CD4-positive, alpha-beta T cell treated with Interleukin-15 for 4 hours (primary cell): ENCODE measurements around the gene TMEM121.

ENCODE experiments used
- DNase-seq: peaks from one replicate; pipeline ENCODE4 v3.0.0-alpha.2; 2020; ENCODE audit warnings: low spot score

The TMEM121 gene

DNA sequence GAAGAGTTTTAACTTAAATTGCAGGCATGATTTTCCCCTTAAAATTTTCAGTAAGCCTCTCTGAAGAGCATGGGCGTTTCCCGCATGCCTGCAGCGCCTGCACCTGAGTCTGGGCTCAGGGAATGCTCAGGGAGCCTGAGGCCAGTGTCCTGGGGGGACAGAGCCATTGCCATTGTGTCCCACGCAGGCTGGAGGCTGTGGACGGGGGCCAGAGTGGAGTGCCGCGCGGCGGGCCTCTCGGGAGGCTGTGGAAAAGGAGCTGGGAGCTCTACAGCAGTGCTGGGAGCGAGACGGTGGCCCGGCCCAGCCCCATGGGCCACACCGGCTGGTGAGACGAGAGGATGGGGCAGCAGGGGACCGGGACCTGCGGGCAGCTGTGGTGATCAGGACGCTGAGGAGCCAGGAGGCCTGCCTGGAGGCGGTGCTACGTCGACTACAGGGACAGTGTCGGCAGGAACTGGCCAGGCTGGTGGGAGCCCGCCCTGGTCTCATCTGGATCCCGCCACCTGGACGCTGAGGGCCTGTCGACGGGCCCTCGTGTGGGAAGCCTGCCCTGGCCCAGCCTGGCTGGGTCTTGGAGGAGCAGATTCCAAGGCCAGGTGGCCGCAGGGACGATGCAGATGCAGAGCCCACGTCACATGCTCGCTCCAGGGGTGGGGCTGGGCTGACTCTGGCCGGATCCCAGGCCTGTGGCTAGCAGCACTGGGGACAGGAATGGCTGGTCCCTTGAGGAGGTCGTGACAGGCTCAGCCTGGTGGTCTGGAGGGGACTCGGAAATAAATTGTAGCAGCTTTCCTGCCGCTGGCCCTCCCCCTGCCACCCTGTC is 27.7 kb upstream of the TMEM121 start:
- no peak for DNase-seq

DNA sequence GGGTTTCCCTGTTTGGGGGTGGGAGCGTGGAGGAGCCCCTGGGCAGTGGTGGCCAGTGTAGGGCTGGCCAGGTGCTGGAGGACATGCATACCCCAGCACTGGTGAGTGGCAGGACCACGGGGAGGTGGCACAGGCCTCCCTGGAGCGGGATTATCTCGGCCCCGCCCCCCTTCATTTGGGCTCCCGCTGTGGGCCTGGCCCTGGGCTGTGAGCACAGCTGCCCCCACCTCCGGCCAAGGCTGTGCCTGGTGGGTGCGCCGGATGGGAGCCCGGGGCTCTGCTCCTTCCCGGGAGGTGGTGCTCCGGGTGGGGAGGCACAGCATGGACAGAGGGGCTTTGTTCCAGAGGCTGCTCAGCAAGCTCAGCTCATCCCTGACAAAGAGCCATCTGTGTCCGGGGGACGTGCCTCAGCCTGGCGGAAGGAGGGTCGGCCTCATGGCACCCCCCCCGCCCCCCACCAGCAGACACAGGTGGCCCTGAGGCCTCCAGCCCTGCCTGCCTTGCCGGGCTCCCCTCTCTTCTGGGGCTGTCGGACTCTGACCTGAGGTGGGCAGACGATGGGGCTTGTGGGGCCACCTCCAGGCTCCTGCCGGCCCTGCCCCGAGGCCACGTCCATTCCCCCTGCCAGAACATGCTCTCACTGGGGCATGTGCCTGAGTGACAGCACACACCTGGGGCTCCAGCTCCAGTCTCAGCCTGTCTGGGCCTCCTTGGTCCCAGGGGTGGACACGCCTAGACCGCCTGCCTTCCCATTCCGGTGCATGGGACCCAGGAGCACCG is 26.9 kb upstream of the TMEM121 start:
- DNase-seq, result no peak

DNA sequence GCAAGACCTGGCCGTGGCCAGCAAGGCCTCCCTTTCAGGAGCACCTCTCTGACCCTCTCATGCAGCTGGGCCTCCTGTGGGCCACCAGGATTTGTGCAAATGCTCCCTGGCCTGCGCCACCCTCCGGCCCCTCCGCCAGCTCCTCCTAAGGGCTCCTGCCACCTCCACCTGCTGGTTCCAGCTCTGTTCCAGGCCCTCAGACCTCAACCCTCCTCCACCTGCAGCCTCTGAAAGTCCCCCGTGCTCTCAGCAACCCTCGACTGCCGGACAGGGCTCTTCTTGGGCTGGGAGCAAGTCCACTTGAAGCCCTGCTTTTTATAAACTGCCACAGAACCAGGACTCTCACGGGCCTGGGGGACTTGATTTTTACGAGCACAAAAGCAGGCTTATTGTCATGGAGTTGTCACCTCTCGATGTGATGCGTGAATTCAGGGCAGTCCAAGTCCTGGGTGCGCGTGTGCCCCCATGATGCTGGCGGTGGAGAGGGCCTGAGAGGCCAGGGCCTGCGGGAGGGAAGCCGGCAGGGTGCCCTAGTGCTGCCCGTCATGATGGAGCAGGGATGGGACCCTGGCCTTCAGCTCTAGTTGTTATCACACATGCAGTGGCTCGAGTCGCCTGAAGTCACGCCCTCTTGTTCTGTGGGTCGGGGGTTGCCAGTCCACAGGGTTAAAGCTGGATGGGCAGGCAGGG is 26.2 kb upstream of the TMEM121 start:
- no peak for DNase-seq

DNA sequence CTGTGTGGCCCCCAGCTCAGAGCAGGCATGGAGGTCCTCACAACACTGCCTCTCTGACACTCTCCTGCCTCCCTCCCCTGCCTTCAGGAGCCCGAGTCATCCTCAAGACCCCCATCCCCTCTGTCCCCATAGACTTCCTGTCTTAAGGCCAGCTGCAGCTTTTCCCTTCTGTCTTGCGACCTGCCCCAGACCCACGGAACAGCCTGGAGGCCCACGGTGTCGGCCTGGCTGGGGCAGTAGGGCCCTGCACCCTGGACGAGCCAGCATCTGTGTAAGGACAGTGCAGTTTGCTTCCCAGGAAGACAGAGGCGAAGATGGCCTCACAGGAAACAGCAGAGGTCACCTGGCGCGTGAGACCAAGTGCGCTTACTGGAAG is 25.7 kb upstream of the TMEM121 start:
- no peak for DNase-seq

DNA sequence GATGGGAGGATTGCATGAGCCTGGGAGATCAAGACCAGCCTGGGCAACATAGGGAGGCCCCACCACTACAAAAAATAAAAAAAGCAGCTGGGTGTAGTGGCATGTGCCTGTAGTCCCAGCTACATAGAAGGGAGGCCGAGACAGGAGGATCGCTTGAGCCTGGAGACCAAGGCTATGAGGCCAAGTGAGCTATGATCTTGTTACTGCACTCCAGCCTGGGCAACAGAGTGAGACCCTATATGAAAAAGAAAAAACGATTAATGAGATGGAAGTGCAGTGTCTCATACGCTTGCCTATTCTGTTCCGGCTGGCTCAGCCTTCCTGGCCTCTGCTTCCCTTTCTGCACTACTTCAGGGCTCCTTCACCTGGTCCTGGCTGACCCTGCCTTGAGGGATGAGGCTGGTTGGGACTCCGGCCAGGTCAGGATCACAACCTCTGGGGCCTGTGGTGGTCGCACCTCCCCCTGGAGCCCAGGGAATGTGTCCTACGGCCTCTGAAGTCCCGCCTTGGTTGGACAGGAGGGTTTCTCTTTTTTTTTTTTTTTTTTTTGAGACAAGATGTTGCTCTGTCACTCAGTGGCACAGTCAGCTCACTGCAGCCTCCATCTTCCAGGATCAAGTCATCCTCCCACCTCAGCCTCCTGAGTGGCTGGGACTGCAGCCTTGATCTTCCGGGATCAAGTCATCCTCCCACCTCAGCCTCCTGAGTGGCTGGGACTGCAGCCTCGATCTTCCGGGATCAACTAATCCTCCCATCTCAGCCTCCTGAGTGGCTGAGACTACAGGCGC is 24.7 kb upstream of the TMEM121 start:
- no peak for DNase-seq

DNA sequence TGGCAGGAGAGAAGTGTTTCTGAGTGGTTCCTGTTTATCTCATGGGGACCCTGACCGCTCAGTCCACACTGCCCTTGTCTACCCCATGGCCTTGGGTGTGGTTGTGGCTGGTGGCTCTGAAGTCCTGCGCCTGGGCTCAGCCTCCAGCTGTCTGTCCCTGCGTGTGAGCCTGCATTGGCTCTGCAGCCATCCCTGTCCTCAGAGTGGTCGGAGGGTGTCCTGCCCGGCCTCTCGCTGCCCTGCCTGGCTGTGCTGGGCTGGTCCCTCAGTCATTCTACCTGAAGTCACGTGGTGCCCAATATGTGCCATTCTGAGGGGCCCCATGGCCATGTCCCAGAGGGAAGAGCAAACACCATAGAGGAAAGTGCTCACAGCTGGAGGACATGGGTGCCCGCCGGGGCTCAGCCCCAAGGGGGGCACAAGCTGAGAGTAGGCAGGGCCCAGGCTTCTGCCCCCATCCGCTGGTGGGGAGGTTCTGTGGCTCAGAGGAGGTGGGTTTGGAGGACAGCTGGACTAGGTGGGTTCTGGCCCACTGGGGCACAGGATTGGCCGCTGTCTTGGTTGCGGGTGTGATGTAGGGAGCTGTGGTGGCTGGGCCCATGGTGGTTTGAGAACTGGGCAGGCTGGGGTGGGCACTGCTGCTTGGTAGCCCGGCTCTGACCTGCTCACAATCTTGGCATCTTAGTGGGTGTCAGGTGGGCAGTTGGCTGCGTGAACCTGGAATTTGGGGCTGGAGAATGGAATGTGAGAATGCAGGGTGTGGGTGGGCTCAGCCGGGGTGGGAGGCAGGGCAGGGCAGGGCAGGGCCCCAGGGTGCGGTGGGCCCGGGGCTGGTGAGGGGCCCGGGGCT is 23.7 kb upstream of the TMEM121 start:
- DNase-seq, result no peak

DNA sequence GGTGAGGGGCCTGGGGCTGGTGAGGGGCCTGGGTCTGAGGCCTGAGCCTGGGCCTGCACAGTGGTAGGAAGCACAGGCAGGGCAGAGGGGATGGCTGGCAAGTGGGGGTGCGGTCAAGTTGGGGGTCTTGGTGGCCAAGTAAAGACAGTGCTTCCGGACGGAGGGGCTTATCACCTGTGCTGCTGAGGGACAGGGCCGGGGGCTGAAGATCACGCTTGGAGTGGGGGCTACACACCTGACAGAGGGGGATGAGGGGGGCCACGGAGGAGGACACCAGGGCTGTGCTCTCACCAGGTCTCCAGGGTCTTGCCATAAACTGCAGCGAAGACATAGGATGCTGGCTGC is 23.1 kb upstream of the TMEM121 start:
- DNase-seq, result no peak

DNA sequence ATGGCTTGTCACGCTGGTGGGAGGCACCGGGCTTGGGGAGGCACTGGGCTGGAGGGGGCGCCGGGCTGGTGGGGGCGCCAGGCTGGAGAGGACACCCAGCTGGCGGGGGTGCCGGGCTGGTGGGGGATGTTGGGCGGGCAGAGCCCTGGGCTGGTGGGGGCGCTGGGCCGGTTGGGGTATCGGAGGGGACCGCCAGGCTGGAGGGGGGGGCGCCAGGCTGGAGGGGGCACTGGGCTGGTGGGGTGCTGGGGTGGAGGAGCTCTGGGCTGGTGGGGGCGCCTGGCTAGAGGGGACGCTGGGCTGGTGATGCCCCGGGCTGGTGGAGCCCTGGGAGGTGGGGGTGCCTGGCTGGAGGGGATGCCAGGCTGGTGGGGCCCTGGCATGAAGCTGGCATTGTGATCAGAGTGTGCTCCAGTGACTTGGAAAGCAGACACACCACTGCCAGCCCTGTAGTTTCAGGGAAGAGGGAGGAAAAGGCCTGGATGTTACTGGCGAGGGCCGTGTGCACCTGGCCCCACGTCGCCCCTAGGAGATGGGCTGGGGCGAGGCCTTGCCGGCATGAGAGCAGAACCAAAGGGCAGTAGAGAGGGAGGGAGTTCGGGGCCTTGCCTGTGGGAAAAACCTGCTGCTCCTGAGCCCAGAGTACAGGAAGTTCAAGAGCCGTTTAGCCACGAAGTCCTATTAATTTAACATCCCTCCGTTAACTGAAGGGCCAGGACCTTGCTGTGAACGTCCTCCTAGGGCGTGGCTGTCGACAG is 22.3 kb upstream of the TMEM121 start:
- no peak for DNase-seq

DNA sequence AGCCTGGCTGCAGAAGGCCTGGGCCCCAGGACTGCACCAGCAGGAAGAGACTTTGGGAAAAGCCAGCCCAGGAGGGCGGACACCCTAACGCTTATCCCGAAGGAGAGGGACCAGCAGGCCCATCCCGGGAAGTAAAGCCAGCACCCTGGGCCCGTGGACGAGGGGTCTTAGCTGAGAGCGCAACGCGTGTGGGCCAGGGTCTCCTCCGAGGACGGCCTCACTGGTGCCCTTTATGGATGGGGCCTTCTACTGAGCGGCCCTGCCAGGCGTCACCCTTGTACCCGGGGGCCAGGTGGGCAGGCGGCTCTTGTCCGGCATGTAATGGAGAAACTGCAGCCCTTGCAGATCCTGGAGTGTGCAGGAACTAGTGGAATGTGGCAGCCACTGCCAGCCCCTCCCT is 21.3 kb upstream of the TMEM121 start:
- DNase-seq, result no peak

DNA sequence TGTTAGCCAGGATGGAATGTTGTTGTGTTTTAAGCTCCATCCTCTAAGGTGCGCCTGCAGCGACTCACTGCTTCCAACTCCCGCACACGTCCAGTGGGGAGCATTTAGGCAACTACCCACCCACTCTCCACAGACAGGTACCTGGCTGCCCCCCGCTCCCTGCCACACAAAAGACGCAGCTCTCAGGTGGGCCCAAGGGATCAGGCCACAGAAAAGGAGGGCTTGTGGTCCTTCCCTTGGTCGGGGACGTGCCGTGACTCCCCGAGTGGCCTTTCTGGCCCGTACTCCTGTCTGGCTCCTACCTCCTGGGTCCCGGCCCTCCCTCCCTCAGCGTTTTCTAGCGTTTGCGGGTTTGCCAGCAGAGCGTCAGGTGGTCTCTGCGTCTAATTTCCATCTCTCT is 19.1 kb upstream of the TMEM121 start:
- DNase-seq, result no peak

DNA sequence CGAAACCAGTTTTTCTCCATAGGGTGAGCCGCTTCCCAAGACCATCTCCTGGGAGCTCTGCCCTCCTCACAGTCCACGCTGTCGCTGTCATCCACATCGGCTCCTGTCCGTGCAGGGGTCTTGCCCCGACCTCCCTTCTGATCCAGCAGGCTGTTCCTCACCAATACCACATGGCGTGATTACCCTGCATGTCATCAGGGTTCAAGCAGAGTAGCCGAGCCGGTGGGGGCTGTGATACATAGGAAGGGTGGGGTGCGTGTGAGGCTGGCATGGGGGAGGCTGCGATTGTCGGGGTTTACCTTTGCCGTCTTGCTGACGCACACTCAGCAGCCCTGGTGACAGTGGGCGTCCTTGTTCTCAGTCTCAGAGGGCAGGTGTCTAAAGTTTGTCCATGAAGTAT is 18.3 kb upstream of the TMEM121 start:
- no peak for DNase-seq

DNA sequence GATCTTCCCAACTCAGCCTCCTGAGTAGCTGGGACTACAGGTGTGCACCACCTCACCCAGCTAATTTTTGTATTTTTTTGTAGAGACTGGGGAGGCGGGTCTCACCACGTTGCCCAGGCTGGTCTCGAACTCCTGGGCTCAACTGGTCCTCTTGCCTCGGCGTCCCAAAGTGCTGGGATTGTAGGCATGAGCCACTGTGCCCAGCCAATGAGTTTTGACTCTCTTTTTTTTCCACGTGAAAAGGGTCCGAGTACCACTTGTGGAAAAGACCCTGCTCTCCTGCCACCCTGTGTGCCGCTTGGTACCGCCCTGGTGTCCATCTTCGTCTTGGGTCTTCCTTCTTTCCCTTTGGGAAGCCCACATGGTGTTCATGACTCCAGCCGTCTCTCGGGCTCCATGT is 17.8 kb upstream of the TMEM121 start:
- no peak for DNase-seq

DNA sequence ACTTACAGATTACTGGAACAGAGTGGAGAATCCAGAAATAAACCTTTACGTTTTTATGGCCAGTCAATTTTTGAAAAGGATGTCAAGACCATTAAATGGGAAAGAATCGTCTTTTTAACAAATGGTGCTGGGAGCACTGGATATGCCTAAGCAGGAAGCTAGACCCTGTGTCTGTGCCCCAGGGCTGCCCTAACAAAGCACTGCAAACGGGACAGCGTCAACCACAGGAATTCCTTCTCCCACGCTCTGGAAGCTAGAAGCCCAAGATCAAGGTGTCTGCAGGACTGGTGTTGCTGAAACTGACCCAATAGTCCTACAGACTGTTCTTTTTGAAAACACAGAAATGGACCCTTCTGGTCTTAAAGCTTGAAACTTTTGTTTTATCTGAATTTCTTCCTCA is 9.3 kb upstream of the TMEM121 start:
- DNase-seq, result no peak

DNA sequence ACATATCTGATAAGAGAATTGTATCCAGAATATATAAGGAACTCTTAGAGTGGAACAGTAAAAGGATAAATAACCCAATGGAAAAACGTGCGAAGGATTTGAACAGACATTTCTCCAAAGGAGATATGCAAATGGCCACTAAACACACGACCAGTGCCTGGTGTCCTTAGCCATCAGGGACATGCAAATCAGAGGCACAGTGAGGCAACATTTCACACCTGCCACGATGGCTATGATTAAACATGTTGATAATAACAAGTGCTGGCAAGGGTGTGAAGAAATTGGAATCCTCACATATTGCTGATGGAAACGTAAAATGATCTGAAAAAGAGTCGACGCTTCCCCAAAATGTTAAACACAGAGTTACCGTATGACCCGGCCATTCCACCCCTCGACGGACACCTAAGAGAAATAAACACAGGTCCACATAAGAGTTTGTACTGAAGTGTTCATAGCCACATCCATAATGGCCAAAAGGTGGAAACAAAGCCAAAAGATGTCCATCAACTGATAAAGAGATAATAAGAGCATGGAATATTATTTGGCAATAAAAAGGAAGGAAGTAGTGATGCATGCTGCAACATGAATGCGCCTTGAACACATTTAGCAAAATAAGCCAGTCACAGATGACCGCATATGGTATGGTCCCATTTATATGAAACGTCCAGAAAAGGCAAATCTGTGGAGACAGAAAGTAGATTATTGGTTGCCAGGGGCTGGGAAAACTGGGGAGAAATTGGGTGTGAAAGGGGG is 6.3 kb upstream of the TMEM121 start:
- no peak for DNase-seq

DNA sequence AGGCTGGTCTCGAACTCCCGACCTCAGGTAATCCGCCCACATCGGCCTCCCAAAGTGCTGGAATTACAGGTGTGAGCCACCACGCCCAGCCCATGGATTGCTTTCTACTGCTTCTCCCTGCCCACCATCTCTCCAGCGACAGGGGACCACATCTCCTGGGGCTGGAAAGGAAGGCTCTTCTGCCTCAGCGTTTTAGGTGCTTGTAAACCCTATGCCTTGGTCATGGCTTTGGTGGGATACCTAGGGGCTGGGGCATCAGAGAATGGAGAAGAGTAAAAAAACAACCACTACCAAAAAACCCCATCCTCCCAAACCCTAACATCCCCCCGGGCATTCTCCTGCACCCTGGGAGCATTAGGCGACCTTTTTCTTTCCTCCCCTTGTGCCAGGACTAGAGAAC is 1.1 kb upstream of the TMEM121 start:
- no peak for DNase-seq

DNA sequence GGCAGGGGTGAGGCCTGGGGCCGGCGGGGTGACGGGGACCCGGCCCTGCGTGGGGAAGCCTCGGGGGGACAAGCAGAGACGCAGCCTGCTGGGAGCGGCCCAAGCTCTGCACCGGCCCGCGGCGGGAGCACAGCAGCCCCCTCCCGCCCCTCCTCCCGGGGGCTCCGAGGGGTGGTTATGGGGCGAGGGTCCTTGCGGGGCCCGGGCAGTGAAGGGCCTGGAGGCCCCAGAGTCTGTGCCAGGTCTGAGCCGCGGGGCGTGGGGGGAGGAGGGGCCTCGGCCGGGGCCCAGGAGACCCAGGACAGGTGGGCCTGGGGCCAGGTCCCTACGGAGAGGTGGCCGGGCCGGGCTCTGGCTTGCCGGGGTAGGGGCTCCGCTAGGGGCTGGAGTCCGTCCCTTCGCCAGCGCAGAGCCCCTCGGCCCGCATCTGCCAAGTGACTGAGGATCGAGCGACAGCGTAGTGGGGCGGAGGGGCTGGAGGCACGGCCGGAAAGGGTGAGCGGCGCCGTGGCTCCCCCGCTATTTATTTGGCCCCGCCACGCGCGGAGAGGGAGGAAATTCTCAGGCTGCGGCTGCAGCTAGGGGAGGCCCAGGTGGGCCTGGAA is 495 bp downstream of the TMEM121 start:
- no peak for DNase-seq

DNA sequence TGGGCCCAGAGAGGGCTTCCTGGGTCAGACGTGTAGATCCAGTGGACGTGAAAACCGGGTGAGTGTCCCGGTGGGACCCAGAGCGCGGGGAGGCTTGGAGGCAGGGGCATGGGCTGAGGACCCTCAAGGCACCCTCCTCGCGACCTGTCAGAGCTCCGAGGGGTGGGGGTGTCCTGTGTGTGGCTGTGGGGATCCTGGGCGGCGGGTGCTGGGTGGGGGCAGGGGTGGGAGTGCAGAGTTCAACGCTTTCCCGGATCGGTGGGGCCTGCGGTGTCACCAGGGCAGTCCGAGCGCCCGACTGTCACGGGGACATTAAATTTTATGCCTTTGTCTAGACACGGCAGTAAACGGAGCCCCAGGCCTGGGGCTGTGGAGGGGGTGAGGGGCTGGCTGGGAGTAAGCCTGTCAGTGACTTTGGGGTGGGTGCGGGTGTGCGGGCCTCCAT is 1.0 kb downstream of the TMEM121 start:
- DNase-seq, result no peak

DNA sequence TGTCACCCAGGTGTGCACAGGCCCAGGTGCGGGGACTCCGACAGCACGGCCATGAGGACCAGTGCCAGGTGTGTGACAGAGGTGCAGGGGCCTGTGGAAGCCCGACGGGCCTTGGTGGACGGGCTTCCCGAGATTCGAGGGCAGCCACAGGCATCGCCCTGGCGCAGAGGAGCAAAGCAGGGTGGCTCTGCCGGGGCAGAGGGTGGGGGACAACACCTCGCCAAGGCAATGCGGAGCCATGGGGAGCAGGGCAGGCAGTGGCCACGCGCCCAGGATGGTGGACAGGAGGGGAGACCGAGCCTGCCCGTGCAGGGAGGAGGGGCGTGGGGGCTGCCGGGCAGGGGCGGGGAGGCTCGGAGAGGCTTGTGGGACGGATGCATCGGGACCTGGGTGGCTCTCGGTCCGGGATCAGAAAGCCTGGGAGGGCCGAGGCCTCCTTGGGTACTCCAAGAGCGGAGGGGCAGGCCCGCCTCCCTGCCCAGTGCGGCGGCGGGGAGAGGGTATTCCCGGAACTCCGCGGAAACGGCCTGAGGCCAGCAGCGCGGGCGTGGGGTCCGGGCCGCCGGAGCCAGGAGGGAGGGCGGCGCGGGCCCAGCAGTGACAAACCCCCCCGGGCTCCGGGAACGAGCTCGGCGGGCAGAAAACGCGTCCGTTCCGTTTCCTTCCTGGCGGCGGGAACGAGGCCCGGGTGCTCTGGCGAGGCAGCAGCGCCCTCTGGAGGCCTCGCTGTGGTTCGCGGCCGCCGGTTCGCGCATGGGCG is 1.6 kb downstream of the TMEM121 start:
- peak; percentile 81 for DNase-seq
